ENCODE results near the gene C9orf153. TPM values are rescaled to one million over a fixed set of nuclear protein-coding genes. Genes with fewer than 3 reads are reported as not detected.
A peak's percentile ranks its signal among the peaks of the same experiment; 100 is the strongest.

The C9orf153 gene
- total and polyA plus RNA-seq, 2 of the 8 experiments (the other 6 are each of a cell fraction or from before 2014, with no cell fraction given), result not detected

DNA sequence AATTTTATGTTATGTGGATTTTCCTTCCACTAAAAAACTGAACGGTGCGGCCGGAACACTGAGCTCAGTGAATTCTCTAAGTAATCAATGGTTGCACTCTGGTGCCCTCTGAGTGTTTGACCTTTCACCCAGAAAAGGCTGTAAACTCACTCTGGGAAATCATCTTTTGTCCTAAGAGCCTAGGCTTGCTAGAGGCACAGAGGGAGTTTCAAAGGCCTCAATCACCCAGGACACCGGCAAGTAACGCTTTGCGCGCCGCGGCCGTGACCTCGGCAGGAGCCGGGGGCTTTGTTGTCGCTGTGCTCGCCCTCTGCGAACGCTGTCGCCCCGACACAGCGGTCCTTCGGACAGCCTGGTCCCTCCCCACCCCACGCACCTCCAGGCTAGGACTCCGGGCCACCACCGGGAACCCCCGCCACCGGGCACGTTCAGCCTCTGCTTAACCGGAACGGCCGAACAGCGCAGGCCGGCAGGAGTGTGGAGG, 22.2 kb upstream of the C9orf153 start:
- Histone ChIP-seq H4K5ac (ENCODE audit: insufficient read length, low read depth, low read length) (peak overlapping the region; percentile 94), H2BK5ac (ENCODE audit: low read depth, low read length) (peak overlapping the region; percentile 94), H3K18ac (ENCODE audit: extremely low read depth, low read length) (no peak overlapping the region), H3K27ac (ENCODE audit: low read depth, low read length) (peak overlapping the region; percentile 90), H3K23me2 (ENCODE audit: low read depth, low read length) (peaks cover 7% of the 10 kb centered on the region), H3K23ac (ENCODE audit: insufficient read length) (no peak overlapping the region), H4K8ac (ENCODE audit: extremely low read depth, insufficient read depth, low read length) (peak overlapping the region; percentile 93; the same call in 1 of the 2 replicates), H2AFZ (ENCODE audit: low read length) (peak overlapping the region; percentile 36), H2BK12ac (ENCODE audit: low read depth, low read length) (peak overlapping the region; percentile 72; the same call in 1 of the 2 replicates), H3K4ac (replicated peaks; ENCODE audit: insufficient read length, low read depth, low read length) (peak overlapping the region; percentile 36), H4K20me1 (replicated peaks in 1 of 2; ENCODE audit: control insufficient read depth in 1 of 2, insufficient read depth in 2 of 2, low read length in 2 of 2) (peaks cover 0 to 4% of the 10 kb centered on the region in 2 experiments), H3K56ac (replicated peaks; ENCODE audit: insufficient read length, low read depth, low read length) (peak overlapping the region; percentile 26), H3K4me3 (ENCODE audit: extremely low read depth in 1 of 4, insufficient read depth in 2 of 4, low read depth in 3 of 4, low read length in 4 of 4) (peak overlapping the region; percentile 88 to 96 (median 93)), H3K9ac (replicated peaks in 1 of 4; ENCODE audit: extremely low read depth in 1 of 4, low read depth in 3 of 4, low read length in 3 of 4) (peak overlapping the region; percentile 88 to 97 (median 92)), H3K36me3 (ENCODE audit: control insufficient read depth in 2 of 4, insufficient read depth in 4 of 4, low read length in 3 of 4) (peaks cover 0 to 11% (median 3%) of the 10 kb centered on the region in 4 experiments; a peak in 4 of 8 replicates), H2BK15ac (ENCODE audit: low read length) (0 out of 2 replicates have a peak overlapping the region, but pooled peaks have one; percentile 5), H3K27me3 (replicated peaks in 1 of 4; ENCODE audit: control insufficient read depth in 3 of 4, extremely low read depth in 1 of 4, insufficient read depth in 3 of 4, low read length in 3 of 4) (no peaks in the 10 kb centered on the region; a peak in 1 of 7 replicates), H2BK120ac (replicated peaks; ENCODE audit: low read depth, low read length) (no peak overlapping the region), H4K91ac (replicated peaks; ENCODE audit: insufficient read length, low read length) (peak overlapping the region; percentile 4), H3K79me2 (ENCODE audit: control insufficient read depth in 1 of 2, insufficient read depth in 2 of 2, low read length in 2 of 2) (peaks cover 9 to 45% of the 10 kb centered on the region in 2 experiments), H2AK5ac (ENCODE audit: low read depth, low read length) (no peak overlapping the region), H3K4me1 (replicated peaks in 1 of 4; ENCODE audit: control insufficient read depth in 3 of 4, insufficient read depth in 4 of 4, low read length in 3 of 4) (peaks cover 0 to 9% (median 5%) of the 10 kb centered on the region in 4 experiments; a peak in 5 of 7 replicates), H2BK20ac (ENCODE audit: low read length) (no peak overlapping the region), H3K79me1 (ENCODE audit: low read depth, low read length) (peaks cover 3% of the 10 kb centered on the region; the same call in 1 of the 2 replicates), H3K4me2 (ENCODE audit: insufficient read depth in 1 of 2, low read depth in 2 of 2, low read length in 2 of 2) (peak overlapping the region; percentile 81 to 90), H3K14ac (ENCODE audit: insufficient read length) (no peak overlapping the region), H3K9me3 (ENCODE audit: insufficient read depth in 2 of 2, low read depth in 1 of 2, low read length in 1 of 2) (no peaks in the 10 kb centered on the region)
- ChIA-PET CTCF (ENCODE audit: partially characterized antibody) (interaction anchor here (1.0 kb wide), 2 partner anchors 40 to 79 kb away, joined by 3 read pairs; no protein-coding TSS in a partner anchor), POLR2A (ENCODE audit: partially characterized antibody) (interaction anchor here (0.7 to 2.4 kb wide), 8 partner anchors 11 to 186 kb away, joined by 3 to 17 read pairs (median 4); partner anchors contain the start of gene GOLM1)
- FAIRE-seq (no peak), DNase-seq (ENCODE audit: low read depth in 1 of 2, low spot score in 2 of 2) (no peak)
- WGBS, 2 experiments (ENCODE audit: extremely low coverage in 1 of 2, insufficient coverage in 1 of 2, insufficient read length in 1 of 2, insufficient replicate concordance in 2 of 2, low coverage in 1 of 2, low lambda C conversion rate in 2 of 2, missing lambda C conversion rate in 1 of 2), result 1% methylated on average over 30 of the region's 31 CpGs; no CpG with 5 or more reads in 1 of the 2 experiments
- TF ChIP-seq CREB1 (IDR thresholded peaks at IDR 0.05) (no peak), CHD2 (IDR thresholded peaks at IDR 0.05; ENCODE audit: low read length) (no peak), RBBP5 (IDR thresholded peaks at IDR 0.05; ENCODE audit: borderline replicate concordance, low read depth, low read length) (0 out of 2 replicates have a peak, but pooled peaks have one; percentile 75), BRCA1 (IDR thresholded peaks at IDR 0.05; ENCODE audit: low read depth, low read length) (no peak), HDAC2 (IDR thresholded peaks at IDR 0.05; ENCODE audit: borderline replicate concordance in 1 of 2, low read depth in 2 of 2, low read length in 2 of 2) (peak in 1 of 2 experiments; percentile 77; a peak in 2 of 4 replicates), POLR2A (IDR thresholded peaks at IDR 0.05; ENCODE audit: control extremely low read depth in 1 of 2, low read depth in 2 of 2, low read length in 2 of 2) (peak in 1 of 2 experiments; percentile 72; a peak in 1 of 3 replicates), PHF8 (conservative IDR thresholded peaks at IDR 0.05; ENCODE audit: low read depth, low read length) (peak; percentile 80; the same call in 1 of the 2 replicates), NANOG (IDR thresholded peaks at IDR 0.05; ENCODE audit: insufficient read depth, low read depth, low read length, poor library complexity, severe bottlenecking) (no peak), TAF1 (IDR thresholded peaks at IDR 0.05; ENCODE audit: low read depth, low read length) (peak; percentile 2; the same call in 1 of the 2 replicates), TEAD4 (IDR thresholded peaks at IDR 0.05; ENCODE audit: low read depth, low read length) (no peak)
- TF ChIP-seq, protein P1, sequence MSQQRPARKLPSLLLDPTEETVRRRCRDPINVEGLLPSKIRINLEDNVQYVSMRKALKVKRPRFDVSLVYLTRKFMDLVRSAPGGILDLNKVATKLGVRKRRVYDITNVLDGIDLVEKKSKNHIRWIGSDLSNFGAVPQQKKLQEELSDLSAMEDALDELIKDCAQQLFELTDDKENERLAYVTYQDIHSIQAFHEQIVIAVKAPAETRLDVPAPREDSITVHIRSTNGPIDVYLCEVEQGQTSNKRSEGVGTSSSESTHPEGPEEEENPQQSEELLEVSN (IDR thresholded peaks at IDR 0.05), result no peak

Measured in H1 (cell line).